OCI-LY1 (cell line): Measurements from ENCODE around the gene CSAD.

Experiments
- H2AFZ ChIP-seq: fragments of 200-600 bp; sonication (generic), shearing (Covaris generic); 2 replicates; pipeline ENCODE4 v1.6.0; 2014; ENCODE audit warnings: antibody characterized with exemption, mild to moderate bottlenecking, low read length
- H3F3A ChIP-seq: fragments of 200-600 bp; sonication (generic), shearing (Covaris generic); 2 replicates; pipeline ENCODE4 v1.6.0; 2014; ENCODE audit warnings: mild to moderate bottlenecking, antibody characterized with exemption, low read length, moderate library complexity; ENCODE audit not compliant: insufficient read depth
- H3K27ac ChIP-seq: fragments of 200-600 bp; sonication (generic); 2 replicates; pipeline ENCODE4 v1.5.1; 2014; ENCODE audit warnings: low read length, mixed run types, mild to moderate bottlenecking, low read depth; ENCODE audit not compliant: poor library complexity, severe bottlenecking
- H3K27me3 ChIP-seq: fragments of 200-600 bp; sonication (generic); 2 replicates; pipeline ENCODE4 v1.6.0; 2014; ENCODE audit warnings: antibody characterized with exemption, mild to moderate bottlenecking, low read length, moderate library complexity; ENCODE audit not compliant: insufficient read depth
- H3K36me3 ChIP-seq: fragments of 200-600 bp; sonication (generic); 2 replicates; pipeline ENCODE4 v1.6.1; 2014; ENCODE audit warnings: mild to moderate bottlenecking, antibody characterized with exemption, low read length, moderate library complexity, mixed read lengths; ENCODE audit not compliant: insufficient read depth
- H3K4me1 ChIP-seq: fragments of 200-600 bp; sonication (generic); 2 replicates; pipeline ENCODE4 v1.5.1; 2014; ENCODE audit warnings: mild to moderate bottlenecking, low read length, moderate library complexity; ENCODE audit not compliant: insufficient read depth, severe bottlenecking
- H3K4me2 ChIP-seq: fragments of 200-600 bp; sonication (generic), shearing (Covaris generic); 2 replicates; pipeline ENCODE4 v1.6.1; 2014; ENCODE audit warnings: low read length
- H3K4me3 ChIP-seq: fragments of 200-600 bp; sonication (generic); 2 replicates; pipeline ENCODE4 v1.5.1; 2014; ENCODE audit warnings: low read length, low read depth, mild to moderate bottlenecking, mixed read lengths; ENCODE audit not compliant: poor library complexity, severe bottlenecking
- H3K79me2 ChIP-seq: fragments of 200-600 bp; shearing (Covaris generic); 2 replicates; pipeline ENCODE4 v1.6.1; 2016; ENCODE audit warnings: mixed run types, low read length, mixed read lengths; ENCODE audit not compliant: insufficient read depth
- H3K9ac ChIP-seq: fragments of 200-600 bp; sonication (generic), shearing (Covaris generic); 2 replicates; pipeline ENCODE4 v1.6.1; 2014; ENCODE audit warnings: mild to moderate bottlenecking, low read length, mixed read lengths
- H3K9me2 ChIP-seq: fragments of 200-600 bp; sonication (generic), shearing (Covaris generic); 2 replicates; pipeline ENCODE4 v1.6.1; 2014; ENCODE audit warnings: low read depth, mild to moderate bottlenecking, low read length, mixed read lengths
- H3K9me3 ChIP-seq: fragments of 200-600 bp; shearing (Covaris generic); 2 replicates; pipeline ENCODE4 v1.6.1; 2014; ENCODE audit warnings: low read length, mixed read lengths
- H4K20me1 ChIP-seq: fragments of 200-600 bp; sonication (generic), shearing (Covaris generic); 2 replicates; pipeline ENCODE4 v1.6.0; 2016; ENCODE audit warnings: mild to moderate bottlenecking, low read length; ENCODE audit not compliant: insufficient read depth
- EZH2 ChIP-seq: fragments of 200-600 bp; sonication (generic), shearing (Covaris generic); IDR thresholded peaks from 2 replicates; pipeline ENCODE4 v1.8.0; 2017; ENCODE audit warnings: borderline replicate concordance, mixed run types, mild to moderate bottlenecking, antibody characterized with exemption, low read length, moderate library complexity, mixed read lengths
- TF ChIP-seq, protein P1 (sequence below): fragments of 200-600 bp; sonication (generic), shearing (Covaris generic); IDR thresholded peaks from 2 replicates; pipeline ENCODE4 v1.5.1; 2017; ENCODE audit warnings: mild to moderate bottlenecking, antibody characterized with exemption, low read length, moderate library complexity, mixed read lengths

Gene CSAD

DNA sequence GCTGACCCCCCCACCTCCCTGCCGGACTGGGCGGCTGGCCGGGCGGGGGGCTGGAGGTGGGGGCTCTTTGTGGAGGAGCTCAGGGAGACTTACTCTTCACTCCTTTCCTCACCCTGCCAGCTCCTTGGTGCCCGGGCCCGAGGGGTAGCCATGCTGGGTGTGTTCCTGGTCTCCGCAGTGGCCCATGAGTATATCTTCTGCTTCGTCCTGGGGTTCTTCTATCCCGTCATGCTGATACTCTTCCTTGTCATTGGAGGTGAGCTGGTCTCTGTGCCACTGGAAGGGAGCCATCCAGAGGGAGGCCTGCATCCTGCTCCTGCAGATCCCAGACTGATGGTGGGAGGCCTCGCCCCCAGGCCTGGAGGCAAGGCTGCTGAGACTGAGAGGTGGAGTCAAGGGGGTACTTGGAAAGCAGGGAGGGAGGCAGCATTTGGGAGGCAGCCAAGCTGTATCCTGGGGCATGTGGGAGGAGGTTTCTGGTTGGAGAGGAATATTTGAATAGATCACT is 57.7 kb downstream of the CSAD start:
- H3K79me2 ChIP-seq = no peaks in the 10 kb centered on the region
- H3K4me1 ChIP-seq = no peaks in the 10 kb centered on the region
- H3K9me3 ChIP-seq = no peaks in the 10 kb centered on the region
- no peak overlapping the region for H2AFZ ChIP-seq
- no peak overlapping the region for H3K4me2 ChIP-seq
- H4K20me1 ChIP-seq = no peaks in the 10 kb centered on the region
- TF ChIP-seq EZH2 = no peak
- no peaks in the 10 kb centered on the region for H3K36me3 ChIP-seq
- no peak overlapping the region for H3K27ac ChIP-seq
- H3K4me3 ChIP-seq = no peak overlapping the region
- no peaks in the 10 kb centered on the region for H3K9me2 ChIP-seq
- no peaks in the 10 kb centered on the region for H3F3A ChIP-seq
- H3K9ac ChIP-seq = no peak overlapping the region
- H3K27me3 ChIP-seq = no peaks in the 10 kb centered on the region

DNA sequence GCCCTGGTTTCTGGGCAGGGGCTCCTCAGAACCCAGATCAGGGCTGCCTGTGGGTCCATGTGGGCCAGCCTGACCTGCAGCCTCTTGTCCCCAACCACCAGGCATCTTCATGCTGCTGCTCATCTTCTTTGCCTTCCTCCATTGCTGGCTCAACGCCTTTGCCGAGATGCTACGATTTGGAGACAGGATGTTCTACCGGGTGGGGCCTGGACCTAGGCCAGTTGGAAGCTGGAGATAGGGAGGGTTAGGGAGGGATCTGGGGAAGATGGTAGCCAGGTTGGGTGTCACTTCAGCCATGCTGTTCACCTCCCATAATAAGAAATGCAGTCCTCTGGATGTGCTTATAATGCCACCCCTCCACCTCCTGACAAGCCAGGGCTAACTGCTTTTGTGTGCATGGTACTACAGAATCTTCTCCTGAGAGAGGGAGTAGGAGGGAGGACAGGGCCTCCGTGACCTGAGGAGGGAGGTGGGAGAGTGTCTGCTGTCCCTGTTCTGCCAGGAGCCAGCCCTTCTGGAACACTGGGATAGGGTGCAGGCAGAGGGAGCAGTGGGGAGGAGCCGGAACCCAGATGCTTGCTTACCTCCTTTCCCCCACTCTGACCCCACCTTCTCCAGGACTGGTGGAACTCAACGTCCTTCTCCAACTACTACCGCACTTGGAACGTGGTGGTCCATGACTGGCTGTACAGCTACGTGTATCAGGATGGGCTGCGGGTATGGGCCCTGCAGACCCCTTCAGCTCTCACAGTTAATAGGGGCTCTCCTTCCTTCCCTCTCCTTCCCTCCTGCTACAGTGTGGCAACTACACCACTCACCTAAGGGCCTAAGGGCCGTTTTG is 59.8 kb downstream of the CSAD start:
- no peaks in the 10 kb centered on the region for H3K36me3 ChIP-seq
- no peaks in the 10 kb centered on the region for H3K27me3 ChIP-seq
- no peak overlapping the region for H2AFZ ChIP-seq
- H3K4me2 ChIP-seq = no peak overlapping the region
- no peaks in the 10 kb centered on the region for H3K4me1 ChIP-seq
- H3K27ac ChIP-seq = no peak overlapping the region
- no peak overlapping the region for H3K9ac ChIP-seq
- no peaks in the 10 kb centered on the region for H3F3A ChIP-seq
- TF ChIP-seq EZH2 = no peak
- TF ChIP-seq, protein P1, sequence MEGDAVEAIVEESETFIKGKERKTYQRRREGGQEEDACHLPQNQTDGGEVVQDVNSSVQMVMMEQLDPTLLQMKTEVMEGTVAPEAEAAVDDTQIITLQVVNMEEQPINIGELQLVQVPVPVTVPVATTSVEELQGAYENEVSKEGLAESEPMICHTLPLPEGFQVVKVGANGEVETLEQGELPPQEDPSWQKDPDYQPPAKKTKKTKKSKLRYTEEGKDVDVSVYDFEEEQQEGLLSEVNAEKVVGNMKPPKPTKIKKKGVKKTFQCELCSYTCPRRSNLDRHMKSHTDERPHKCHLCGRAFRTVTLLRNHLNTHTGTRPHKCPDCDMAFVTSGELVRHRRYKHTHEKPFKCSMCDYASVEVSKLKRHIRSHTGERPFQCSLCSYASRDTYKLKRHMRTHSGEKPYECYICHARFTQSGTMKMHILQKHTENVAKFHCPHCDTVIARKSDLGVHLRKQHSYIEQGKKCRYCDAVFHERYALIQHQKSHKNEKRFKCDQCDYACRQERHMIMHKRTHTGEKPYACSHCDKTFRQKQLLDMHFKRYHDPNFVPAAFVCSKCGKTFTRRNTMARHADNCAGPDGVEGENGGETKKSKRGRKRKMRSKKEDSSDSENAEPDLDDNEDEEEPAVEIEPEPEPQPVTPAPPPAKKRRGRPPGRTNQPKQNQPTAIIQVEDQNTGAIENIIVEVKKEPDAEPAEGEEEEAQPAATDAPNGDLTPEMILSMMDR = no peak
- no peak overlapping the region for H3K4me3 ChIP-seq
- H4K20me1 ChIP-seq = no peaks in the 10 kb centered on the region
- H3K9me2 ChIP-seq = no peaks in the 10 kb centered on the region
- H3K9me3 ChIP-seq = no peaks in the 10 kb centered on the region
- no peaks in the 10 kb centered on the region for H3K79me2 ChIP-seq

DNA sequence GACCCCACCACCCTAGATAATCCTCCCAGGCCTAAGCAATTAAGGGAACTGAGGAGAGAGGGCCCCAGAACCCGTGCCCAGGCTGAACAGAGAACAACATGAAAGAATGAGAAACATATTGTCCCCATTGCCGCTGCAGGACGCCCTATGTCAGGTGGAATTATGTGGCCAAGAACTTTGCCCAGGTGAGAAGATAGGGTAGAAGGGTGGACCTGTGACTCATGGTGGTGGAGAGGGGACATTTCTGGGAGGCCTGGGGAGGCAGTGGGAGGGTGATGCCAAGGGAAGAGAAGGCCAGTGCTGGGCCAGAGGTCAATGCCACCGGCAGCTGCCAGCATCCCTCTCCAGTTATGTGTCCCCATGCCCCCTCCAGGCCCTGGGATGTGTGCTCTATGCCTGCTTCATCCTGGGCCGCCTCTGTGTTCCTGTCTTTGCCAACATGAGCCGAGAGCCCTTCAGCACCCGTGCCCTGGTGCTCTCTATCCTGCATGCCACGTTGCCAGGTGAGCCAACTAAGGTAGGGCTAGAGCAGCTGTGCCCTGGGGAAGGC is 61.9 kb downstream of the CSAD start:
- H3F3A ChIP-seq = no peaks in the 10 kb centered on the region
- no peak overlapping the region for H3K4me3 ChIP-seq
- H3K4me2 ChIP-seq = no peak overlapping the region
- H3K79me2 ChIP-seq = no peaks in the 10 kb centered on the region
- TF ChIP-seq EZH2 = no peak
- TF ChIP-seq, protein P1 = no peak
- no peaks in the 10 kb centered on the region for H4K20me1 ChIP-seq
- H3K36me3 ChIP-seq = no peaks in the 10 kb centered on the region
- H3K9ac ChIP-seq = no peak overlapping the region
- H3K9me2 ChIP-seq = no peaks in the 10 kb centered on the region
- H2AFZ ChIP-seq = no peak overlapping the region
- H3K9me3 ChIP-seq = no peaks in the 10 kb centered on the region
- H3K27me3 ChIP-seq = no peaks in the 10 kb centered on the region
- peaks cover 13% of the 10 kb centered on the region for H3K4me1 ChIP-seq
- no peak overlapping the region for H3K27ac ChIP-seq
